NCI-H1048 (cell line): ENCODE measurements around the gene SLC30A10.
"Not testable (repeated sequence)": the region's sequence is repeated elsewhere in the genome, so short reads cannot be mapped to it uniquely, and the experiment has no call there.

Source experiments
- DNase-seq: peaks from one replicate; lab custom pipeline; 2025; lab: John Stamatoyannopoulos, UW

SLC30A10 gene

GRCh38 chr1:219927298-219927955 is 930 bp downstream of the SLC30A10 start:
- no peak for DNase-seq

- DNase-seq: no peak
Observed at GRCh38 chr1:219926363-219926998, 1.9 kb downstream of the SLC30A10 start.

- DNase-seq: no peak
Observed at GRCh38 chr1:219924342-219924741, 4.0 kb downstream of the SLC30A10 start.

GRCh38 chr1:219917851-219918466 is 10.4 kb downstream of the SLC30A10 start:
- no peak for DNase-seq

- DNase-seq: no peak
Observed at GRCh38 chr1:219917281-219917680, 11.1 kb downstream of the SLC30A10 start.

- DNase-seq: no peak
Observed at GRCh38 chr1:219916257-219916656, 12.1 kb downstream of the SLC30A10 start.

GRCh38 chr1:219913005-219913770 is 15.2 kb downstream of the SLC30A10 start:
- no peak for DNase-seq

- no peak for DNase-seq
Observed at GRCh38 chr1:219910716-219911115, 17.6 kb downstream of the SLC30A10 start.

- no peak for DNase-seq
Observed at GRCh38 chr1:219909476-219909875, 18.9 kb downstream of the SLC30A10 start.

- DNase-seq: no peak
Observed at GRCh38 chr1:219908170-219908569, 20.2 kb downstream of the SLC30A10 start.

GRCh38 chr1:219907772-219908070 is 20.6 kb downstream of the SLC30A10 start:
- no peak for DNase-seq

GRCh38 chr1:219906924-219907771 is 21.2 kb downstream of the SLC30A10 start:
- DNase-seq: no peak

- not testable (repeated sequence) for DNase-seq
Observed at GRCh38 chr1:219906565-219906923, 21.8 kb downstream of the SLC30A10 start.

- DNase-seq: no peak
Observed at GRCh38 chr1:219905524-219905923, 22.8 kb downstream of the SLC30A10 start.

GRCh38 chr1:219904934-219905333 is 23.4 kb downstream of the SLC30A10 start:
- DNase-seq: no peak

- DNase-seq: no peak
Observed at GRCh38 chr1:219903353-219903871, 24.9 kb downstream of the SLC30A10 start.

GRCh38 chr1:219902951-219903350 is 25.4 kb downstream of the SLC30A10 start:
- DNase-seq: no peak

GRCh38 chr1:219900882-219901281 is 27.5 kb downstream of the SLC30A10 start:
- DNase-seq: no peak

GRCh38 chr1:219900201-219900600 is 28.2 kb downstream of the SLC30A10 start:
- no peak for DNase-seq

- no peak for DNase-seq
Observed at GRCh38 chr1:219898375-219898774, 30.0 kb downstream of the SLC30A10 start.

GRCh38 chr1:219897914-219898313 is 30.4 kb downstream of the SLC30A10 start:
- DNase-seq: no peak

GRCh38 chr1:219892271-219892670 is 36.1 kb downstream of the SLC30A10 start:
- DNase-seq: not testable (repeated sequence)
